ENCODE results near the gene JPH4.
A peak's percentile ranks its signal among the peaks of the same experiment; 100 is the strongest.

Gene JPH4

DNA sequence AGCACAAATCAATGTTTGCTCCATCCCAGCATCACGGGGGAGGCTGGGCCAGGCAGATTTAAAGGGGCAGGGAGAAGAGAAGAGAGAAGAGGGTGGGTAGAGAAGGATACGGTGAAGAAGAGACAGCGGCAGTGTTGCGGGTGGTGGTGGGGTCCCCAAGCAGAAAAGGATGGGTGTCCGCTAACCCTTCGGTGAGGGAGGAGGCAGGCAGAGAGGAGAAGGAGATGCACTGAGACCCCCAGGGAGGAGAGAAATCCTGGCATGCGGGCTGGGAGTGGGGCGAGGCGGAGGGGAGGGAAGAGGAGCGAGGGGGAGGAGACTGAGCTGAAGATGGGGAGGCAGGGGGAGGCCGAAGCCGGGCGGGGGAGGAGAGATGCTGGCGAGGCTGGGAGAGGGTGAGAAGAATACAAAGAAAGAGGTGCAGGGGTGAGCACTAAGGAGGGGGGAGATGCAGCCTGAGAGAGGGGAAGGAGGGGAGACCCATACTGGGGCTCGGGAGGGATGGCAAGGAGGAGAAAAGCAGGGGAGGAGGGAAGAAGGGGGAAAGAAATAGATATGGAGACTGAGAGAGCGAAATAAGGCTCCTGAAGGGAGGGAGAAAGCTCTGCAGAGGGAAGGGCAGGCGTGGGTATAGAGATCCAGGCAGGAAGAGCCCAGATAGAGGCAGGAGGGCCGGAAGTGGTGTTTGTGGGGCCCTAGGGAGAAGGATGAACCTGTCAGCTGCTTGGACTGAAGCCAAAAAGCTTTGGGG lies at the start of gene JPH4:
Gene JPH4 (minus strand): TSS at position 231 of the 751 bp plus-strand sequence. CDS start 1,337 bp downstream, outside the sequence.
- DNase-seq (ENCODE audit: low spot score), result no peak

GRCh38 chr14:23627961-23628360 lies 49.4 kb upstream of the JPH4 start:
- no peak for DNase-seq (ENCODE audit: low spot score)

- DNase-seq (ENCODE audit: low spot score), result no peak
Observed at GRCh38 chr14:23626946-23627345, 48.4 kb upstream of the JPH4 start.

GRCh38 chr14:23624830-23625404 lies 46.3 kb upstream of the JPH4 start:
- no peak for DNase-seq (ENCODE audit: low spot score)

DNA sequence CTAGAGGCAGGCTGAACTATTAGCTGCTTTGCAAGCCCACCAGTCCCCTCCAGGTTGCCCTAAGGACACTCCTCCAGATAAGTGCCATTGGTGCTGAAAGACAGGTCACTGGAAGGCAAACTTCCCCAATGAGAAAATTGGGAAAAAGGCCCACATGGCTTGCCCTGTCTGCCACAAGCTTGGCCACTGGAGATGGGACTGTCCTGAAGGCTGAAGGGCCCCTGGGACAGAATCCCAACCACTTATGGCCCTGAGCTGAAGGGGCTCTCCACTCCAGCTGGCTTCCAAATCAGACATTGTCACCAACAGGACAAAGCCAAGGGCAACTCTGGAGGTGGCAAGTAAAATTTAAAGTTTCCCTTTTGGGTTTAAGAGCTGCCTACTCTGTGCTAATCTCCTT lies 45.4 kb upstream of the JPH4 start:
- DNase-seq (ENCODE audit: low spot score), result no peak

DNA sequence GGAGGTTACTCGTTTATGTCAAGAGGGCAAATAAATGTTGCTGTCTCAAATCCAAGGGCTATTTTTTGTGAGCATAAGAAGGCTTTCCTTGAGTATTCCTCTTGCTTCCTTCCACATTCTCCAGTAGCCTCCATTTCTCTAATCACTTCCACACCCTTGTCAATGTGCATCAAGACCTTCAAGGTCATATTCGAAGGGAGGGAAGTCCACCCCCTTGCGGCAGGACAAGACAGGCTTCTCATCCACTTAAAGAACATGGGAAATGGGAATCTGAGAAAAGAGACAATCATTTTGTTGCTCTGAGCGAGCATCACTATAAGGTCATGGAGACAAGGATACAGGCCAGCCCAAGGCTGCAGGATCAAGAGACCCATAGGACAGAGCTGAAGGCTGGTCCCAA lies 44.4 kb upstream of the JPH4 start:
- DNase-seq (ENCODE audit: low spot score), result no peak

GRCh38 chr14:23621932-23622730 lies 43.5 kb upstream of the JPH4 start:
- DNase-seq (ENCODE audit: low spot score), result no peak

DNA sequence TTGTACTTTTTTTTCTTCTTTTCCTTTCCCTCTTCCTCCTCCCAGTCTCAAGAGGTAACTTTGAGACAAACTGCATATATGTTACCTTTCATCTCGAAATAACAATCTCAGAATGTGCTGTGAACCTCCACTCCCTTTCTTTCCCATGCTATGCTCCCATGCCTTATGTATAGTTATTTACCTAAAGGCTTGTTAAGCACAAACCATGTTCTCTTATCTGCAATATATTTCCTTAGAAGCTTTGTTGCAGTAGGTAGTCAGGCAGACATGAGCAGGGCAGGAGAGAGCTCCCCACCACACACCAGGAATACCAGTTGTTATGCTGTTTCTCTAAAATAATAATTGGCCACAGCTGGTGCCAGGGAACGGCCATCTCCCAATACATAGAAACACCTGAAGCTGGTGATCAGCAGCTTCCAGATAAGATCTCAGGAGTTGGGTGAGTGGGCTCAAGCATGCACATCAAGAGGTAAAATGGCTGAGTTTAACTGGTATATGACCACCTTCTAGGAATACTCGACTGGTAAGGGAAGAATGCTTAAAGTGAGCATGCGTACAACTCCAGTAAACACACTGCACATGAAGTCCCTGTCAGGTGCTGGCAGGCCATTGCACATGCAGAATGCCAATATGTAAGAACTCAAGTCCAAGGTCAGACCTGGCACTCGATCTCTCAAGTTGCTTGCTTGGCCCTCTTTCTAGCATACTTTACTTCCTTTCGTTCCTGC lies 42.8 kb upstream of the JPH4 start:
- no peak for DNase-seq (ENCODE audit: low spot score)

GRCh38 chr14:23620177-23620702 lies 41.6 kb upstream of the JPH4 start:
- DNase-seq (ENCODE audit: low spot score), result no peak

DNA sequence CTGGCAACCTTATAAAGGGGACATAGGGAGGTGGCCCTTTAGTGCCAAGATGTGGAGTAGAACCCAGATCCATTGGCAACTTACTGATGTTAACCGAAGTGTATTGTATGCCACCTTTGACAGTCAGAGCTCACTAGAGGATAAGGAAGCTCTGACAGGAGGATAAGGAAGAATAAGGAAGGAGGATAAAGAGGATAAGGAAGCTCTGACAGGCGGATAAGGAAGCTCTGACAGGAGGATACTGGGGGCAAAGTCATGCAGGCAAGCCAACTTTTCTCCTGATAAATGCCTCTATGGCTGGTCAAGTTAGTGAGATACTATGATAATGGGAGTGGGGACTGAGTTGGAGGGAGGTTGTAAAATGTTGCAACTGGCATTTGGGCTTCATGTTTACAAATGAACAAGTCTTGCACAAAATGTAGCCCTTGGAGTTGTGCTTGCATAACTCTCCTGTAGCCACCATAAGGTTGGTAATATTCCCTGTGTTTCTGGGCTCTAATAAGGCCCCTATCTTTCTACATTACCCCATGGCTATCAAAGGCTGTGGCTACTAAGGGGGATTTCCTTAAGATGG lies 39.9 kb upstream of the JPH4 start:
- DNase-seq (ENCODE audit: low spot score), result no peak

- DNase-seq (ENCODE audit: low spot score), result no peak
Observed at GRCh38 chr14:23617539-23617938, 38.9 kb upstream of the JPH4 start.

- DNase-seq (ENCODE audit: low spot score), result no peak
Observed at GRCh38 chr14:23615856-23616255, 37.3 kb upstream of the JPH4 start.

DNA sequence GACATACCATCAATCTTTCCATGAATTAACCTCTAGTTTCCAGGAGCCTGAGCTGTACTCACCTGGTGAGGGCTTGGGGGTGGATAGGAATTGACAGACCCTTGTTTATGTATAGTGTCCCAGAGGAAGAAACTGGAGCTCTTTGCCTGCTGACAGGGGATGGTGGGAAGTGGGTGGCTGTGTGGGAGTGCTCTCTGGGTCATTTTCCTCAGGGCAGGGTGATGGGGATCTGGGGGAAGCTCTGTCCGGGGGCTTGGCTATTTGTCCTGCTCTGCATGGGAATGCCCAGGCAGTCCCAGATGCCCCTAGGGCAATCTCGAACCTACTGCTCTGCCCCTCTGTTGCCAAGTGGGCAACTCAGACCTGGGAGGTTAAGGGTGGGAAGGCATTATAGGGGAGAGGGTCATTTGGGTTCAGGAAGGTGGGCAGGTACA lies 35.8 kb upstream of the JPH4 start:
- DNase-seq (ENCODE audit: low spot score), result no peak

DNA sequence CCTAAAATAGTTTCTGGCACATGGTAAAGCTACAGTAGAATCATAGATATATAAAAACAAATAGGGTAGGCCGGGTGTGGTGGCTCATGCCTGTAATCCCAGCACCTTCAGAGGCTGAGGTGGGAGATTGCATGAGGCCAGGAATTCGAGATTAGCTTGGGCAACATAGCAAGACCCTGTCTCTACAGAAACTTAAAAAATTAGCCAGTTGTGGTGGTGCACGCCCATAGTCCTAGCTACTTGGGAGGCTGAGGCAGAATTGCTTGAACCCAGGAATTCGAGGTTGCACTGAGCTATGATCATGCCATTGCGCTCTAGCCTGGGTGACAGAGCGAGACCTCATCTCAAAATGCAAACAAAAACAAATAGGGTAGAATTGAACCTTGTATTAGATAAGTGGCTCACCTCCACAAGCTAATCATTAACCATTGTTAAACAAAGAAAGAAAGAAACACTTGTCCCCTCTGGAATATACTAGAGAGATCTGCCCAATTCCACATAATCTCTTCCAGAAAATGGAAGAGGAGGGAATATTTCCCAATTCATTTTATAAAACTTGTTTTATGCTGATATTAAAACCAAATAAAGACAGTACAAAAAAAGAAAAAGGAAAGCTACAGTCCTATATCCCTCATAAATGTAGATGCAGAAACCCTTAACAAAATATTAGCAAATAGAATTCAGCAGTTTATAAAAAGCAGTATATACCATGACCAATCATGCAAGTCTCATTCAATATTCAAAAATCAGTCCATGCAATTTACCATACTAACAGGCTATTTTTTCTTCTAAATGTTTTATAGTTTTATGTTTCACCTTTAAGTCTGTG lies 34.9 kb upstream of the JPH4 start:
- DNase-seq (ENCODE audit: low spot score), result peak; percentile 60

- DNase-seq (ENCODE audit: low spot score), result no peak
Observed at GRCh38 chr14:23612802-23613201, 34.2 kb upstream of the JPH4 start.

GRCh38 chr14:23612354-23612732 lies 33.8 kb upstream of the JPH4 start:
- no peak for DNase-seq (ENCODE audit: low spot score)

GRCh38 chr14:23610815-23611289 lies 32.3 kb upstream of the JPH4 start:
- DNase-seq (ENCODE audit: low spot score), result no peak

GRCh38 chr14:23610090-23610814 lies 31.7 kb upstream of the JPH4 start:
- DNase-seq (ENCODE audit: low spot score), result no peak

DNA sequence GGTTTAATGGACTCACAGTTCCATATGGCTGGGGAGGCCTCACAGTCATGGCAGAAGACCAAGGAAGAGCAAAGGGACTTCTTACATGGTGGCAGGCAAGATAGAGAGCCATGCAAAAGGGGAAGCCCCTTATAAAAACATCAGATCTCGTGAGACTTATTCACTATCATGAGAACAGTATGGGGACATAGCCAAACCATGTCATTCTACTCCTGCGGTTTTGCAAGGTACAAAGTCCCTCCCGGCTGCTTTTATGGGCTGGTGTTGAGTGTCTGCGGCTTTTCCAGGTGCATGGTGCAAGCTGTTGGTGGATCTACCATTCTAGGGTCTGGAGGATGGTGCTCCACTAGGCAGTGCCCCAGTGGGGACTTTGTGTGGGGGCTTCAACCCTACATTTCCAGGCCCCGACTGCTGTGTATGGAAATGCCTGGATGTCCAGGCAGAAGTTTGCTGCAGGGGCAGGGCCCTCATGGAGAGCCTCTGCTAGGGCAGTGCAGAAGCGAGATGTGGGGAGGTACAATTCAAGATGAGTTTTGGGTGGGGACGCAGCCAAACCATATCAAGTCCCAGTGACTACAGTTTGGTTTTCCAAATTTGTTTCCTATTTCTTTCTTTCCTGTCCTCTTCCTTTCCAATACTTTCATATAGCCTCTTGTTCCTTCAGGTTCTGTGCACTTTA lies 31.0 kb upstream of the JPH4 start:
- peak; percentile 60 for DNase-seq (ENCODE audit: low spot score)

Data from SW480 (cell line).